Transverse colon (tissue), 4 donors: Measurements from ENCODE around the gene BEND7. TPM values are rescaled to one million over a fixed set of nuclear protein-coding genes. Genes with fewer than 3 reads are reported as not detected.

Source experiments
- DNase-seq: peaks from one replicate; pipeline ENCODE4 v3.0.0-alpha.2; 2019
- H3K27ac ChIP-seq, 4 donors: fragments of 200-600 bp; sonication (generic); 2 replicates each; pipeline ENCODE4 v1.5.1; 2016 to 2018; ENCODE audit warnings: inconsistent platforms in 4 of 4
- H3K27me3 ChIP-seq: fragments of 200-600 bp; sonication (generic); 2 replicates; pipeline ENCODE4 v1.5.1; 2017; ENCODE audit warnings: inconsistent platforms
- H3K36me3 ChIP-seq, 4 donors: fragments of 200-600 bp; sonication (generic); 2 replicates each; pipeline ENCODE4 v1.5.1; 2017 to 2019; ENCODE audit warnings: inconsistent platforms in 4 of 4
- H3K4me1 ChIP-seq, 4 donors: fragments of 200-600 bp; sonication (generic); 2 replicates each; pipeline ENCODE4 v1.5.1; 2017 to 2020; ENCODE audit warnings: inconsistent platforms in 4 of 4
- H3K4me3 ChIP-seq, 4 donors: fragments of 200-600 bp; sonication (generic); 1 replicate in 1 of 4; 2 replicates in 3 of 4; pipeline versions ENCODE4 v1.5.1 to v1.6.1; 2017 to 2019; ENCODE audit warnings: inconsistent platforms in 4 of 4
- H3K9me3 ChIP-seq, 2 donors: fragments of 200-600 bp; sonication (generic); 2 replicates each; pipeline ENCODE4 v1.5.1; 2017 to 2019; ENCODE audit warnings: inconsistent platforms in 2 of 2
- CTCF ChIP-seq, 5 experiments: fragments of 200-600 bp in 3 of 5; fragments of 450-650 bp in 2 of 5; sonication (generic) in 3 of 5; IDR thresholded peaks; 1 replicate in 2 of 5; 2 replicates in 3 of 5; pipeline ENCODE4 v1.5.1; 2016 to 2017; ENCODE audit warnings: antibody characterized with exemption in 5 of 5, inconsistent platforms in 3 of 5, mild to moderate bottlenecking in 2 of 5, moderate library complexity in 1 of 5
- EP300 ChIP-seq: sonication (generic); formaldehyde crosslinking; IDR thresholded peaks from one replicate; pipeline ENCODE4 v1.6.1; 2017; ENCODE audit warnings: antibody characterized with exemption, low read depth
- POLR2A ChIP-seq: fragments of 450-650 bp; IDR thresholded peaks from one replicate; pipeline ENCODE4 v1.6.1; 2016; ENCODE audit warnings: antibody characterized with exemption, mild to moderate bottlenecking, moderate library complexity
- POLR2AphosphoS5 ChIP-seq, 3 donors: sonication (generic); formaldehyde crosslinking; IDR thresholded peaks; one replicate each; pipeline ENCODE4 v1.6.1; 2016; ENCODE audit warnings: antibody characterized with exemption in 3 of 3
- WGBS, 2 donors: methylation state at CpG; one replicate each; pipeline ENCODE4 v1.1.5; 2018; ENCODE audit warnings: low coverage in 1 of 2; 5-methylcytosine and 5-hydroxymethylcytosine counted together
- in situ Hi-C, 4 donors: fragments of 200-750 bp; cut with MboI; loops; one replicate each; pipeline versions ENCODE4 v1.15.0 to v1.15.1; 2017; ENCODE audit warnings: low sequenced_read_pairs in 3 of 4, low pct_ligation_motif_present in 1 of 4, low pct_unique_long_range_greater_than_20kb in 1 of 4
- intact Hi-C: fragments of 100-400 bp; cut with DNase I; formaldehyde crosslinking; loops from one replicate; pipeline ENCODE4 v1.15.1; 2023; ENCODE audit warnings: low total_unique reads
- total RNA-seq, 4 donors: library from RNA; depleted of rRNA; stranded (reverse); fragments of >200 nt; gene quantifications; one replicate each; pipeline ENCODE4 v1.1.0, GENCODE V29; 2016

BEND7 gene
- total RNA-seq, 4 donors from 2014 or later = 16.1 to 41.4 (median 31.0) TPM

GRCh38 chr10:13458687-13459012 lies 70.2 kb downstream of the BEND7 start:
- Histone ChIP-seq H3K36me3 (no peaks in the 10 kb centered on the region), H3K27me3 (no peaks in the 10 kb centered on the region), H3K4me3 (no peak overlapping the region), H3K4me1 (no peaks in the 10 kb centered on the region), H3K9me3 (no peaks in the 10 kb centered on the region), H3K27ac (no peak overlapping the region)
- intact Hi-C loops = no loop called here
- WGBS, 2 donors = 90% methylated on average over 4 of the region's 4 CpGs; no CpG with 5 or more reads in 1 of the 2 donors
- TF ChIP-seq POLR2AphosphoS5 (IDR thresholded peaks at IDR 0.05) (no peak), POLR2A (no peak), EP300 (no peak), CTCF (IDR thresholded peaks at IDR 0.05) (no peak)
- in situ Hi-C loops = no loop called here
- DNase-seq = no peak

- H3K36me3 ChIP-seq = no peaks in the 10 kb centered on the region
- intact Hi-C loops (no loop called here), in situ Hi-C loops (no loop called here)
- H3K27me3 ChIP-seq = no peaks in the 10 kb centered on the region
- no peak overlapping the region for H3K4me3 ChIP-seq
- no peaks in the 10 kb centered on the region for H3K4me1 ChIP-seq
- 63 to 90% methylated on average over 3 to 13 of the region's 13 CpGs for WGBS, 2 donors
- no peaks in the 10 kb centered on the region for H3K9me3 ChIP-seq
- no peak for TF ChIP-seq POLR2AphosphoS5 (IDR thresholded peaks at IDR 0.05)
- no peak overlapping the region for H3K27ac ChIP-seq
- no peak for DNase-seq
Measured at GRCh38 chr10:13457958-13458686, 70.7 kb downstream of the BEND7 start.

GRCh38 chr10:13453896-13454295 lies 74.9 kb downstream of the BEND7 start:
- Histone ChIP-seq H3K27me3 (no peaks in the 10 kb centered on the region), H3K9me3 (no peaks in the 10 kb centered on the region), H3K36me3 (no peaks in the 10 kb centered on the region), H3K27ac (no peak overlapping the region), H3K4me1 (no peaks in the 10 kb centered on the region), H3K4me3 (no peak overlapping the region)
- in situ Hi-C loops (no loop called here), intact Hi-C loops (no loop called here)
- WGBS, 2 donors = 69 to 76% methylated on average over 6 to 8 of the region's 8 CpGs
- DNase-seq = no peak
- TF ChIP-seq POLR2AphosphoS5 (IDR thresholded peaks at IDR 0.05) = no peak
- TF ChIP-seq CTCF (IDR thresholded peaks at IDR 0.05) = no peak
- TF ChIP-seq EP300 = no peak
- TF ChIP-seq POLR2A = no peak

GRCh38 chr10:13450069-13450468 lies 78.7 kb downstream of the BEND7 start:
- Histone ChIP-seq H3K27me3 (no peaks in the 10 kb centered on the region), H3K27ac (no peak overlapping the region), H3K4me1 (no peaks in the 10 kb centered on the region), H3K9me3 (no peaks in the 10 kb centered on the region), H3K36me3 (no peaks in the 10 kb centered on the region), H3K4me3 (no peak overlapping the region)
- TF ChIP-seq CTCF (IDR thresholded peaks at IDR 0.05) = no peak
- TF ChIP-seq POLR2A = no peak
- TF ChIP-seq EP300 = no peak
- no peak for TF ChIP-seq POLR2AphosphoS5 (IDR thresholded peaks at IDR 0.05)
- in situ Hi-C loops = no loop called here
- intact Hi-C loops = no loop called here
- no peak for DNase-seq
- 89 to 94% methylated on average over 4 of the region's 4 CpGs for WGBS, 2 donors

GRCh38 chr10:13449296-13449695 lies 79.5 kb downstream of the BEND7 start:
- in situ Hi-C loops = no loop called here

More at GRCh38 chr10:13449296-13449695, 79.5 kb downstream of the BEND7 start:
- Histone ChIP-seq H3K4me1 (no peaks in the 10 kb centered on the region), H3K27ac (no peak overlapping the region), H3K4me3 (no peak overlapping the region), H3K9me3 (no peaks in the 10 kb centered on the region), H3K27me3 (no peaks in the 10 kb centered on the region), H3K36me3 (no peaks in the 10 kb centered on the region)
- no peak for TF ChIP-seq CTCF (IDR thresholded peaks at IDR 0.05)
- TF ChIP-seq EP300 = no peak
- TF ChIP-seq POLR2A = no peak
- intact Hi-C loops = no loop called here
- 30 to 73% methylated on average over 2 to 7 of the region's 7 CpGs for WGBS, 2 donors
- DNase-seq = no peak
